GM23248 (cell line): ENCODE measurements around the gene BAIAP2. TPM values are rescaled to one million over a fixed set of nuclear protein-coding genes. Genes with fewer than 3 reads are reported as not detected.

Experiments
- DNase-seq: peaks from one replicate; pipeline ENCODE4 v3.0.0-alpha.2; 2015
- H2AFZ ChIP-seq: fragments of 200-600 bp; sonication (generic); 2 replicates; pipeline ENCODE4 v1.6.1; 2016; ENCODE audit warnings: antibody characterized with exemption
- H3F3A ChIP-seq: fragments of 200-600 bp; sonication (generic); 2 replicates; pipeline ENCODE4 v1.6.1; 2016; ENCODE audit warnings: mild to moderate bottlenecking, antibody characterized with exemption, mixed run types; ENCODE audit not compliant: insufficient read depth
- H3K27ac ChIP-seq: fragments of 200-600 bp; sonication (generic); 2 replicates; pipeline ENCODE4 v1.5.1; 2016; ENCODE audit warnings: mild to moderate bottlenecking
- H3K27me3 ChIP-seq: fragments of 200-600 bp; sonication (generic); replicated peaks from 2 replicates; pipeline ENCODE4 v1.6.1; 2016; ENCODE audit warnings: mild to moderate bottlenecking; ENCODE audit not compliant: insufficient read depth
- H3K36me3 ChIP-seq: fragments of 200-600 bp; sonication (generic); 2 replicates; pipeline ENCODE4 v1.6.1; 2016; ENCODE audit warnings: low read depth, mild to moderate bottlenecking
- H3K4me1 ChIP-seq: fragments of 200-600 bp; sonication (generic); 2 replicates; pipeline ENCODE4 v1.6.1; 2016; ENCODE audit warnings: mild to moderate bottlenecking; ENCODE audit not compliant: insufficient read depth
- H3K4me2 ChIP-seq: fragments of 200-600 bp; sonication (generic); one replicate; pipeline ENCODE4 v1.6.1; 2016; ENCODE audit warnings: mild to moderate bottlenecking; ENCODE audit not compliant: unreplicated experiment
- H3K4me3 ChIP-seq: fragments of 200-600 bp; sonication (generic); 2 replicates; pipeline ENCODE4 v1.5.1; 2016; ENCODE audit warnings: mild to moderate bottlenecking
- H3K79me2 ChIP-seq: fragments of 200-600 bp; sonication (generic); 2 replicates; pipeline ENCODE4 v1.6.1; 2016; ENCODE audit warnings: mild to moderate bottlenecking; ENCODE audit not compliant: insufficient read depth
- H3K9ac ChIP-seq: fragments of 200-600 bp; sonication (generic); 2 replicates; pipeline ENCODE4 v1.6.1; 2016; ENCODE audit warnings: mild to moderate bottlenecking
- H3K9me2 ChIP-seq: fragments of 200-600 bp; sonication (generic); 2 replicates; pipeline ENCODE4 v1.6.1; 2016; ENCODE audit warnings: mixed run types, mild to moderate bottlenecking, moderate library complexity; ENCODE audit not compliant: insufficient read depth
- H3K9me3 ChIP-seq: fragments of 200-600 bp; sonication (generic); one replicate; pipeline ENCODE4 v1.6.1; 2017; ENCODE audit warnings: low read depth
- H4K20me1 ChIP-seq: fragments of 200-600 bp; sonication (generic); 2 replicates; pipeline ENCODE4 v1.6.0; 2016; ENCODE audit not compliant: insufficient read depth
- EZH2 ChIP-seq: fragments of 200-600 bp; sonication (generic); IDR thresholded peaks from 2 replicates; pipeline ENCODE4 v1.6.1; 2018; ENCODE audit warnings: antibody characterized with exemption, mild to moderate bottlenecking; ENCODE audit not compliant: insufficient read depth, poor library complexity, severe bottlenecking
- EZH2phosphoT487 ChIP-seq: fragments of 200-600 bp; sonication (generic); IDR thresholded peaks from 2 replicates; pipeline ENCODE4 v1.6.1; 2018; ENCODE audit warnings: antibody characterized with exemption, moderate library complexity, mild to moderate bottlenecking, low read depth; ENCODE audit not compliant: insufficient read depth
- WGBS, 2 experiments: methylation state at CpG; one replicate each; pipeline ENCODE4 v1.1.6; 2015 to 2017; ENCODE audit warnings: low lambda C conversion rate in 2 of 2, low coverage in 1 of 2; ENCODE audit errors: missing lambda C conversion rate in 2 of 2; 5-methylcytosine and 5-hydroxymethylcytosine counted together
- in situ Hi-C: fragments of 300-500 bp; cut with MboI; formaldehyde crosslinking; loops from 2 replicates; pipeline ENCODE4 v1.15.0; 2020
- polyA plus RNA-seq: library from polyadenylated mRNA; unstranded; fragments of >200 nt; fragmentation: Nextera tagmentation; extraction: Ambion mirVana; gene quantifications from 2 replicates; pipeline ENCODE4 v1.2.1, GENCODE V29; 2016
- total RNA-seq: library from RNA; depleted of rRNA; stranded (reverse); fragments of >200 nt; shearing (Covaris generic); gene quantifications from 2 replicates; pipeline ENCODE4 v1.2.3, GENCODE V29; 2014

BAIAP2 gene
- total and polyA plus RNA-seq, 2 experiments from 2014 or later: 28.2 to 31.7 TPM

DNA sequence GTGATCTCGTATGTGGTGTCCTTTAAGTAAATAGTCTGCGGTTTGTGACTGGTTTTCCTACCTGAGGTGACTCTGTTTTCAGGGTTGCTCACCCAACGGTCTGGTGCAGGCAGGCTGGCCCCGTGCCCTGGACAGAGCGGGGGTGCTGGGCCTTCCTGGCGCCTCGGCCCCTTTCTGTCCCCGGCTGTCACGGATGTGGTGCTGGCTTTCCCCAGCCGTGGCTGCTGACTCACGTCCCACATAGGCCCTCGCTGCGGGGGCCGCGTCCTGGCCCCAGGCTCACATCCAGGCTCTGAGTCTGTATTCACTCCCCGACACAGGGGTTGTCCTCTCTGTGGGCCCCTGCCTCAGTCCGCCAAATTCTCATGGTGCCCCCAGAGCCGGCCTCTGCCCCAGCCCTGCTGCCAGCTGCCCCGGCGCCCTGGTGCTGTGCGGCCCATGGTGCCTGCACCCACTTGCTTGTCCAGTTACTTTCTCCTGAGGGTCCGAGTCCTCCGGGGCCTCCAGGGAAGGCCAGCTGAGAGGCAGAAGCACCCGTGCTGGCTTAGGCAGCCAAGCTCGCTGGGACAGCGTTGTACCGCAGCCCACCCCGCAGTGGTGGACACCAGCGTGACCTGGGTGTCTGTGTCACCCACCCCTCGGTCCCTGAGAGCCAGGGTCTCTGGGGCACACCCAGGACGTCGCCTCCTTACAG, 37.4 kb upstream of the BAIAP2 start:
- DNase-seq: no peak
- Histone ChIP-seq H3K9me2 (no peaks in the 10 kb centered on the region), H3K36me3 (no peaks in the 10 kb centered on the region), H3F3A (no peaks in the 10 kb centered on the region), H3K4me1 (0 out of 2 replicates have a peak, but pooled peaks cover 9% of the 10 kb centered on the region), H3K27ac (no peak overlapping the region), H2AFZ (no peak overlapping the region), H3K9ac (no peak overlapping the region), H3K4me3 (no peak overlapping the region), H4K20me1 (no peaks in the 10 kb centered on the region), H3K4me2 (no peak overlapping the region), H3K27me3 (peaks cover 3% of the 10 kb centered on the region; the same call in 1 of the 2 replicates), H3K79me2 (peaks cover 7% of the 10 kb centered on the region; the same call in 1 of the 2 replicates), H3K9me3 (no peaks in the 10 kb centered on the region)
- TF ChIP-seq EZH2phosphoT487 (no peak), EZH2 (no peak)
- WGBS, 2 experiments: 88 to 93% methylated on average over 32 of the region's 32 CpGs
- in situ Hi-C loops: no loop called here

DNA sequence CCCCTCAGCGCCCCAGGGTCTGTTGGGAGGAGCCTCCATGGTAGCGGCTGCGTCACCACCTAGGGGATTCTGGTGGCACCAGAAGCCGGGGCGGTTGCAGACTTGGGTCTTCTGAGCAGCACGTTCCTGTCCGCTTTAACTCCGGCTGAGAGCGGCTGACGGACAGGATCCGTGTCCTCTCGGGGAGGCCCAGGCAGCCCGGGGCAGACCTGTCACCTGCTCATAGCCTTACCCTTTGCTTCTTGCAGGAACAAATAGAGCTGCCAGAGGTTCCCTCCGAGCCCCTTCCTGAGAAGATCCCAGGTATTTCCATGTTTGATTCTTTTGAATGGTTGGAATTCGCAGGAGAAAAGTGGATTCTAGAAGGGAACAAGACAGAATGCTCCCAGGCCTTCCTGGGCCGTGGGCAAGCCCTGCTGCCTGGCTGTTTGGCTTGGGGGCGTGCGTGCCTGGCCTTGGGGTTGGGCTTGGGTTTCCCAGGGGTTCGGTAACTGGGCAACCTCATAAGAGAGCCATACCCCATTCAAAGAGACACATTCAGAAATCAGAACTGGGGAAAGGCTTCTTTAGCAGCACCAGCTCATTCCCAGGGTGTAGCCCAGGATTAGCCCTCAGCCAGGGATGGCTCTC, 36.7 kb upstream of the BAIAP2 start:
- H3K4me3 ChIP-seq: no peak overlapping the region
- H3K9me2 ChIP-seq: no peaks in the 10 kb centered on the region
- TF ChIP-seq EZH2phosphoT487: no peak
- TF ChIP-seq EZH2: no peak
- 97% methylated on average over 18 to 19 of the region's 19 CpGs for WGBS, 2 experiments
- H3K27me3 ChIP-seq: peaks cover 10% of the 10 kb centered on the region; the same call in 1 of the 2 replicates
- H3K4me2 ChIP-seq: no peak overlapping the region
- no peaks in the 10 kb centered on the region for H3K9me3 ChIP-seq
- no peaks in the 10 kb centered on the region for H4K20me1 ChIP-seq
- no peak overlapping the region for H3K9ac ChIP-seq
- H3K27ac ChIP-seq: no peak overlapping the region
- H3K79me2 ChIP-seq: peaks cover under 1% of the 10 kb centered on the region; the same call in 1 of the 2 replicates
- 0 out of 2 replicates have a peak, but pooled peaks cover 5% of the 10 kb centered on the region for H3K4me1 ChIP-seq
- no peaks in the 10 kb centered on the region for H3K36me3 ChIP-seq
- H3F3A ChIP-seq: no peaks in the 10 kb centered on the region
- no peak for DNase-seq
- no peak overlapping the region for H2AFZ ChIP-seq
- in situ Hi-C loops: no loop called here

DNA sequence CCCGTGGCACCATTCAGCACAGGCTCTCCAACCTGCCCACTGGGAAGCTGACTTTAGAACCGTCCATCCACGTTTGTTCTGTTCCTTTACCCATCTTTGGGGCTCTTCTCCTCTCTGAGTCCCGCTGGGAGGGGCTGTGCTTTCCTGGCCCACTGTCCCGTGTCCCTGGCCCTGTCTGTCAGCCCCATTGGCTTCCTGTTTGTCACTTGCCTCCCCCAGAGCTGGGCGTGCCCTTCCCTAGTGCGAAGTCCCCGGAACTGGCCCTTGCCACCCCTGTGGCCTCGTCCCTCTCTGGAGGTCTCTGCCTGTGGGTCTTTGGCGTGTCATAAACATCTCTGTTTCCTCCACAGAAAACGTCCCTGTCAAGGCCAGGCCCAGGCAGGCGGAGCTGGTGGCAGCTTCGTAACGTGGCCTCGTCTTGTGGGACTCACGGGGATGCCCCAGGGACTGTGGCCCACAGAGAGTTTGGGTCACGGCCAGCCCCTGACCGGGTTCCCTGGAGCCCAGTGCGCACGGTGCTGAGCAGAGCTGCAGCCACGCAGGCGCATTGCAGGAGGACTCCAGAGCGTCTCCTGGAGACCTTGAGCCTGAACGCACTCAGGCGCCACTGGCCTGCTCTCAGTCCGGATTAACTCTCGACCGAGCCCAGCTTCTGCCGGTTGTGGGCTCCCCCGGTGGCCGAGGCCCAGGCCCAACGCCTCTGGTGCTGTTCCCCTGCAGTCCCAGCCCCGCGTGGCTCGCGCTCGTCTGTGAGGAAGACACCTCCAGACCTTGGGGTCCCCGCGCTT, 36.0 kb upstream of the BAIAP2 start:
- H3K9ac ChIP-seq: no peak overlapping the region
- H3K27me3 ChIP-seq: peaks cover 16% of the 10 kb centered on the region
- TF ChIP-seq EZH2 (no peak), EZH2phosphoT487 (no peak)
- H3K27ac ChIP-seq: no peak overlapping the region
- no peaks in the 10 kb centered on the region for H3K9me2 ChIP-seq
- no peaks in the 10 kb centered on the region for H3F3A ChIP-seq
- no peak overlapping the region for H3K4me3 ChIP-seq
- no peaks in the 10 kb centered on the region for H3K9me3 ChIP-seq
- 85 to 87% methylated on average over 39 of the region's 39 CpGs for WGBS, 2 experiments
- H2AFZ ChIP-seq: no peak overlapping the region
- 0 out of 2 replicates have a peak, but pooled peaks cover 5% of the 10 kb centered on the region for H3K4me1 ChIP-seq
- no peak overlapping the region for H3K4me2 ChIP-seq
- H4K20me1 ChIP-seq: no peaks in the 10 kb centered on the region
- in situ Hi-C loops: no loop called here
- H3K79me2 ChIP-seq: no peaks in the 10 kb centered on the region
- DNase-seq: no peak
- no peaks in the 10 kb centered on the region for H3K36me3 ChIP-seq

DNA sequence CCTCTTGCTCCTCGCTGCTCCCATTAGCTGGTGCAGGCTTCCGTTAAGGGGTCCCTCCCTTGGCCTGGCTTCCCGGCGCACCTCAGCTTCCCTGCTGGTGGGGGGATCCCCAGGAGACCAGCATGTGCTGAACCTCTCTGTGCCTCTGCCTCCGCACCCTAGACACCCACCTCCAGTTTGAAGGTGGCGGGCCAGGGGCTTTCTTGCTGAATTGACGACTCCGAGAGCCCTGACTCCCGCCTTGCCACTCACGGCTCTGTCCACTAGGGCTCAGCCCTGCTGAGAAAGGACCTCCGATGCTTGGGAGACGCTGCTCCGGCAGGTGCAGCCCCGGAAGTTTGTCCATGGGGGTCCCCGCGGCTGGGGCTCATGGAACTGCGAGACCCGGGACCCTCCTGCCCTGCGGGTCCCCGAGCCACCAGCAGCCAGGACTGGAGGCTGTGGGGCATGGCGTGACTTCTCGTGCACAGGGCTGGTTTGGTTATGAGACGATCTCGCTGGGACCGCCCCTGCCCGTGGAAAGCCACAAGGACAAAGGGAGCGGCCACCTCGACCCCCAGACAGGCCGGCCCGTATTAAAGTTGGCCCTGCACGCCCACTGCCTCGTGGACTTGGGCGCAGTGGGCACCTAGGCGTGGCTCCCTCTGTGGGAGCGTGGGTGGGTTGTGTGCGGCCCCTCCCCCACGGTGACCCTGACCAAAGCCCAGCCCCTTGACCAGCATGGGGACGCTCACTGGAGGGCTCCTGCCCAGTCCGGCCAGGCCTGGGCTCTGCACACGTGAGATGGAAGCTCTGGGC, 35.2 kb upstream of the BAIAP2 start:
- H2AFZ ChIP-seq: no peak overlapping the region
- no peaks in the 10 kb centered on the region for H4K20me1 ChIP-seq
- in situ Hi-C loops: no loop called here
- no peaks in the 10 kb centered on the region for H3K9me2 ChIP-seq
- DNase-seq: no peak
- WGBS, 2 experiments: 92 to 93% methylated on average over 29 to 38 of the region's 40 CpGs
- peaks cover 21% of the 10 kb centered on the region for H3K27me3 ChIP-seq
- H3K9ac ChIP-seq: no peak overlapping the region
- TF ChIP-seq EZH2 (no peak), EZH2phosphoT487 (no peak)
- H3K4me1 ChIP-seq: 0 out of 2 replicates have a peak, but pooled peaks cover 5% of the 10 kb centered on the region
- H3K27ac ChIP-seq: no peak overlapping the region
- no peaks in the 10 kb centered on the region for H3K79me2 ChIP-seq
- H3K36me3 ChIP-seq: no peaks in the 10 kb centered on the region
- no peaks in the 10 kb centered on the region for H3K9me3 ChIP-seq
- H3K4me3 ChIP-seq: no peak overlapping the region
- no peak overlapping the region for H3K4me2 ChIP-seq
- no peaks in the 10 kb centered on the region for H3F3A ChIP-seq
